HG03159 (cell line): ENCODE results near the gene FCGBP.

Experiments
- ATAC-seq: cut with Tn5 transposase; IDR thresholded peaks from one replicate; pipeline ENCODE4 v1.9.1; 2021; ENCODE audit warnings: mild to moderate bottlenecking, moderate library complexity; ENCODE audit not compliant: unreplicated experiment

The FCGBP gene

DNA sequence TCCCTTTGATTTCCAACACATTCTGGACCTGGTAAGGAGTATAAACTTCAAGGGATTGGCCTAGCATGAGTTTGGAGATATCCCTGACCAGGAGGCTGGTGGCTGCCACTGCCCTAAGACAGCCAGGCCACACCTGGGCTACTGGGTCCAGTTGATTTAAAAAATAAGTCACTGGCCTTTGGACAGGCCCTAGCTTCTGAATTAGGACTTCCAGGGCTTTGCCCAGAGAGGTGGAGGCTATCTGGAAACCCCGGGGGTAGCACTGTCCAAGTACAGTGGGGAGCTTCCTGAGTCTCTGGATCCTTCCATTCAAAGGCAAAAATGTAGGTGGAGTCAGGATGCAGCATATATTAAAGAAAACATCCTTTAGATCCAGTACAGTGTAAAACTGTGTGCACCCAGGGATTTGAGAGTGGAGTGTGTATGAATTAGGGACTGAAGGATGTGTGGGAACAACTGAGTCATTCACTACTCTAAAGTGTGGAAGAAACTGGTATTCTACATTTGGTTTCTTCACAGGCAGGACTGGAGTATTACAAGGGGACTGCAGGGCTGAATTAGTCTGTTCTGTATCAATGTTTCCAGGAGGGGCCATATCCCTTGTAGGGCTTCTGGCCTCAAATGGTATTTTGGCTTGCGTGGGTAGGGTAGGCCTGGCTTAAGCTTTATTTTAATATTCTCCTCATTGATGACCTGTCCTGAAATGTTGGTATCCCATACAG, 14.8 kb upstream of the FCGBP start:
- ATAC-seq, result no peak

DNA sequence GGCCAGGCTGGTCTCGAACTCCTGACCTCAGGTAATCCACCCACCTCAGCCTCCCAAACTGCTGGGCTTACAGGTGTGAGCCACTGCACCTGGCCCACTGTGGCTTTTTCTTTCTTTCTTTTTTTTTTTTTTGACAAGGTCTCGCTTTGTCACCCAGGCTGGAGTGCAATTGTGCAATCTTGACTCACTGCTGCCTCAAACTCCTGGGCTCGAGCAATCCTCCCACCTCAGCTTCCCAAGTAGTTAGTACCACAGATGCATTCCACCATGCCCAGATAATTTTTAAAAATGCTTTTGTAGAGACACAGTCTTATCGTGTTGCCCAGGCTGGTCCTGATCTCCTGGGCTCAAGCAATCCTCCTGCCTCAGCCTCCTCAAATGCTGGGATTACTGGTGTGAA, 12.1 kb upstream of the FCGBP start:
- no peak for ATAC-seq

DNA sequence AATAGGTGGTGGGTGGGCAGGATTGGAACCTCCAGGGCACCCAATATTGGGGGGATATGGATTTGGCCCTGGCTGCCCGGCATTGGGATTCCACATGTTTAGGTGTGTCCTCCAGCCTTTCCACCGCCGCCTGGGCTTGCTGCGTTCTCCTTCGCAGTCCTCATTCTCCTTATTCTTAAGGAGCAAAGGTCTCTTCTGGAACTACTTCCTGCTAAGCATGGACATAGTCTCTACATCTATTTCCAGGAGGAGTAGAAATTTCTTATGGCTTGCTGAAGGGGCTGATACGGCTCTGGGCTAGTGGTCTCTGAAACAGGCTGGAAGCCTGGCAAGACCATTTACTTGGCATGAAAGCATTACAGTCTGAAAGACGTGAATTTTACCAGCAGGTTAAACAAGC, 9.2 kb upstream of the FCGBP start:
- no peak for ATAC-seq

DNA sequence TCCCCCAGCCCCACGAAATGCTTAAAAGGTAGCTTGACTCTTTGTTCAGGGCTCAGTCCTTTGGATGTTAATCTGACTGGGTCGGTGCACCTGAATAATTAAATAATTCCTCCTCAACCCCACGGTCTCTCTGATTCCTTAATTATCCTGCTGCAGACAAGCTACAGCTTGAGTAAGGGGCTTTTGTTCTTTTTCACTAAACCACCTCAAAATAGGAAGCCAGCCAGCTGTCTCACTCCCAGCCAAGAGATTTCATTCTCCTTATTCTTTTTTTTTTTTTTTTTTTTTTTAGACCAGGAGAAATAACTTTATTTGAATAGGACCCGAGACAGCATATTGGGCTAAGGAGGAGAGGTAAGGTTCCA, 7.9 kb upstream of the FCGBP start:
- no peak for ATAC-seq

DNA sequence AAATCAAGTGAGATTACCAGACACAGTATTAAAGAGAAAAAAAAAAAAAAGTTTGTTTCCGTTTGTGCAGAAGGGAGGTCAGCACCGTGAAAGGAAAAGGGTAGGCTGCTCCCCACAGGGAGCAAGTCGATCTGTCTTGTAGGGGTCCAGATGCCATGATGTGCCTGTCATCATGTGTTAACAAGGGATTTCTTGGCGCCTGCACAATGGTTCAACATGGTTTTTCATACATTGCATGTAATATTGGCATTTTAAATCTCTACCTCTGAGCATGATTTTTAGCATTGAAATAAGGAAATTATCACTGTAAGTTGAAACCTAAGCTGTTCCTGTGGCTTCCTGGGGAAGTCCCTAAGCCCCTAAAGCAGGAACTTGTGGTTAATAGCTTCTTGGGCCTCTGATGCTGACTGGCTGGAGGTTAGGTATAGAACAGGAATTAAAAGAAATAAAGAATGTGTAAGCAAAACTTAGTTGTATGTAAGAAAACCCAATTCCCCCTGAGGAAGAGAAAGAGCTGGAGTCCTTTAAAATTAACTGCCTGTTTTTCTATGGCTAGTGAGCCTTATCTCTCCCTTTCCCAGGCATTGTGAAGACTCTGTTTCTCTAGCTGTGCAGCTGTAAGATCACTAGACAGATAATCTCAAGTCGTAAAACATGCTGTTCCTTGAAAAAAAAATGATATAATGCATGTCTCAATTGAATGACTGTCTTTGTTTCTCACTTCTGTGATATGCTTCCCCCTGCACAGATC, 7.4 kb upstream of the FCGBP start:
- ATAC-seq, result no peak

DNA sequence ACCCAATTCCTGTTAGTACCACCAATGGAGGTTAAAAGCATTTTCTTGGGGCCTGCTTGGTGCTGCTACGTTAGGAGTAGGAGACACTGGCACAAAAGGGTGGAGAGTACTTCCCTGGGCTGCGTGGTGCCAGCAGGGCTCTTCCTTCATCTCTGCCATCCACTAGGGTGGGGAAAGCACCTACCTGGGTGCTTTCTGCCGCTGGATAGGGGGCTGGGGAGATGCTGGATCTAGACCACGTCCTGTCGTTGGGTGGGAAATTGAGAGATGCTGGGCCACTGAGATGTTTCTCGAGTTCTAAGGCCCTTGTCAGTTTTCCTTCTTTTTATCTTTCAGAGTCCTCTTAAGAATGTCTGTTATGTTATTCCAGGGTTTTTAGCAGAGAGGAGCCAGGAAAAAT, 6.7 kb upstream of the FCGBP start:
- ATAC-seq, result no peak

DNA sequence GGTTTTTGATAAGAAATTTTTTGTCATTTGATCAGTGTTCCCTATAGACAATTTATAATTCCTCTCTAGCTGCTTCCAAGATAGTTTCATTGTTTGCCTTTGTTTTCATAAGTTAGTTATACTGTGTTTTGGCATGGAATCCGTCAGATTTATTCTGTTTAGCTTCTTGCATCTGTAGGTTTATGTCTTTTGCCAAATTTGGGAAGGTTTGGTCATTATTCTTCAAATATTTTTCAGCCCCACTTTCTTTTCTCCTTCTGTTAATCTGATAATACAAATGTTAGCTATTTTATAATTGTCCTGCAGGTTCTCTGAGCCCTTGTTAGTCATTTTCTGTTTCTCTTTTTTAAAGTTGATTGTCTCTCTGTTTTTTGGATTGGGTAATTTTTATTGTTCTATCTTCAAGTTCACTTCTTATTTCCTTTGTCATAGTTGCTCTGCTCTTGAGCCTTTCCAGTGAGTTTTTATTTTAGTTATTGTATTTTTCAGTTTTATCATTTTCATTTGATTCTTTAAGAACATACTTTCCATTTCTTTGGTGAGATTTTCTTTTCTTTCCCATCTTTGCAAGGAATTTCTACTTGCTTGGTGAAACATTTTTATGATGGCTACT, 5.9 kb upstream of the FCGBP start:
- ATAC-seq, result no peak

DNA sequence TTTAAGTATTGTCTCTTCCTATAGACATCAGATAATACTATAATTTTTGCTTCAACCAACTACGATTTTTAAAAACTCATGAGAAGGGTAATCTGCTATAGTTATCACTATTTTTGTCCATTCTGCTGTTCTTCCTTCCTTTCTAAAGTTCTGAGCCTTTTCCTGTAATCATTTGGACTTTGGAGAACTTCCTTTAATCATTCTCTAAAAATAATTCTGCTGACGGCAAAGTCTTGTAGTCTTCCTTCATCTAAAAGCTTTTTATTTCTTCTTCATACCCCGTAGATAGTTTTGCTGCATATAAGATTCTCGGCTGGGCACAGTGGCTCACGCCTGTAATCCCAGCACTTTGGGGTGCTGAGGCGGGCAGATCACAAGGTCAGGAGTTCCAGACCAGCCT, 5.1 kb upstream of the FCGBP start:
- ATAC-seq, result no peak

DNA sequence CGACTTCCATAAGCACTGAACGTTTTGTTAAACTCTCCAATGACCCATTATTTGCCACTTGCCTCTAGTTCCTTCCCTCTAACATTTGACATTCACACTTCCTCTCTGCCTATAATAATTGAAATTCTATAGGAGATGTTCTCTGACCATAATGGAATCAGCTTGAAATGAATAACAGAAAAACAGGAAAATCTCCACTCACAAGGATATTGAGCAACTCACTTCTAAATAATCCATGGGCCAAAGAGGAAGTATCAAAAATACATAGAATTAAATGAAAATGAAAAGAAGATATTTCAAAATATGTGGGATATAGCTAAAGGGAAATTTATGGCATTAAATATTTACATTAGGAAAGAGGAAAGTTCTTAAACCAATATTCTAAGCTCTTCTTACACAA, 3.4 kb upstream of the FCGBP start:
- ATAC-seq, result no peak

DNA sequence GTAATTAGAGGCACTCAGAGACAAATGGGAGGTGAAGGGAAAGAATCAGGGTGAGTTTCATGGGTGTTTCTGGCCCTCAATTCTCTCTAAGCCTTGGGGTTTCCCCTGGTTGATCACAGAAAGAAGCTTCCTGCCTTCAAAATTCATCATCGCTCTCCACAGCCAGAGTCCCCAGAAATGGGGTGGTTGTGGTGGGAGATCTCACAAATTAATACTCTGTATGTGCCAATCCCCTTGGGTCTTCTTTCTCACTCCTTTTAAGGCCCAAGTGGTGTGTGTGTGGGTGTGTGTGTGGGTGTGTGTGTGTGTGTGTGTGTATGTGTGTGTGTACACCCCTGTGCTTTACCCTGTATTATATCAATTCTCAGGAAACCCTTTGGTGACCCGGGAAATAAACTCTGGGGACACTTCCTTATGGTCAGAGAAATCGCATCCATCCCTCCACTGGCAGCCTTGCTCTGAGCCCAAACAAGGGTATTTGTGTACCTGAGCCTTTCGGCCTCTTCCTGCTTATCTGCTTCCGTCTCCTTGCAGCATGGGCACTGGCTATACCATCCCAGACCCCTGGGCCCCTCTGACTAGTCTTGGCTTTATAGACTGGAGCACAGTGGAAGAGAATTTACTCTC, 2.8 kb upstream of the FCGBP start:
- ATAC-seq, result no peak

DNA sequence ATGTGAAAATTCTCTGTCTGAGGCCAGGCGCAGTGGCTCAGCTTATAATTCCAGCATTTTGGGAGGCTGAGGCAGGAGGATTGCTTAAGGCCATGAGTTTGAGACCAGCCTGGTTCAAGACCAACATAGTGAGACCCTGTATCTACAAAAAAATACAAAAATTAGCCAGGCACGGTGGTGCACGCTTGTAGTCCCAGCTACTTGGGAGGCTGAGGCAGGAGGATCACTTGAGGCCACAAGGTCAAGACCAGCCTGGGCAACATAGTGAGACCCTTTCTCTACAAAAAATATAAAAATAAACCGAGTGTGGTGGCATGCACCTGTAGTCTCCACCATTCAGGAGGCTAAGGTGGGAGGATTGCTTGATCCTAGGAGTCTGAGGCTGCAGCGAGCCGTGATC, 2.2 kb upstream of the FCGBP start:
- no peak for ATAC-seq

DNA sequence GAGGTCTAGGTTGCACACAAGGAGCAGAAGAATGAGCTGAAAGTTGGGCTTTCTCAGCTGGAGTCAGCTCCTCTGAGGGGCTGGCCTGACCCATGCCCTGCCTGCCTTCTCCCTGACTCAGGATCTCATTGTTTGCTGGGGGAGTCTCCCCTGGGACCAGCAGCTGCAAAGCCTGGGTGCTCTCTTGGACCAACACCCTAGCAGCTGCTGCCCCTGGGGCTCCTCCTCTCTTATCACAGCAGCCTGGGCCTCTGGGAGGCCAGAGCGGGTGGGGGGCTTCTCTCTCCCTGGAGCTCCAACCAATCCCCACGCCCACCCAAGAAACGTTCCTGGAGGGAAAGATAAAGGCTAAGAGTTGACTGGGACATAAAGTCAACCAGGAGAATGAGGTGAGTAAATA, 1.6 kb upstream of the FCGBP start:
- ATAC-seq, result no peak

DNA sequence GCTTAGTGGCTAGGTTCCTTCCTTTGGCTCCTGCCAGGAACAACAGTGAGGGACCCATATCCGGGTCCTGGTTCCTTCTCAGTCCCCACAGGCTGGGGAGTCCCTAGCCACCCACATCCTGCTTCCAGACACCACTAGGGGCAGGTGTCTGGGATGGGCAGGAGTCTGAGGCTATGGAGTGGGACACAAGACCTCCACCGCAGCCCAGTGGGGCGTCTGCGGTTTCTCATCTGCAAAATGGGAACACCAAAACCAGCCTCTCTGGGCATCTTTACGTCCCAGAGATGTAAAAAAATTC, 879 bp upstream of the FCGBP start:
- no peak for ATAC-seq

DNA sequence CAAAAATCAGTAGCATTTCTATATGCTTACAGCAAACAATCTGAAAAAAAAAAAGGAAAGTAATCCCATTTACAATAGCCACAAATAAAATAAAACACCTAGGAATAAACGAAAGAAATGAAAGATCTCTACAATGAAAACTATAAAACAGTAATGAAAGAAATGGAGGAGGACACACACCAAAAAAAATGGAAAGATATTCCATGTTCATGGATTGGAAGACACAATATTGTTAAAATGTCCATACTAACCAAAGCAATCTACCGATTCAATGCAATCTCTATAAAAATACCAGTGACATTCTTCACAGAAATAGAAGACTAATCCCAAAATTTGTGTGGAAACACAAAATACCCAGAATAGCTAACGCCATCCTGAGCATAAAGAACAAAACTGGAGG, 4.7 kb downstream of the FCGBP start:
- ATAC-seq, result no peak

DNA sequence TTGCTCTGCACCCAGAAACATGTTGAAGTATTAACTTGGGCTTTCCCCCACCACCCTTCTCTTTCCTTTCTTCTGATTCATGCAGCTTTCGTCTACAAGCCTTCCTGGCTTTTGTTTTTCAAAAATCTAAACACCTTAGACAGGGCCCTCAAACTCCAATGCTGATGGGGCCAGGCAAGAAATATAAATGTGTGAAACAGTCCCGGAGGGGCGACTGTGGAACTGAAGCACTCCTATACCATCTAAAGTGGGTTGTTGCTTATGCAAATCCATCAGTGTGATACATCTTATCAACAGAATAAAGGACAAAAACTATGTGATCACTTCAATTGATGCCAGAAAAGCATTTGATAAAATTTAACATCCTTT, 6.1 kb downstream of the FCGBP start:
- ATAC-seq, result no peak

DNA sequence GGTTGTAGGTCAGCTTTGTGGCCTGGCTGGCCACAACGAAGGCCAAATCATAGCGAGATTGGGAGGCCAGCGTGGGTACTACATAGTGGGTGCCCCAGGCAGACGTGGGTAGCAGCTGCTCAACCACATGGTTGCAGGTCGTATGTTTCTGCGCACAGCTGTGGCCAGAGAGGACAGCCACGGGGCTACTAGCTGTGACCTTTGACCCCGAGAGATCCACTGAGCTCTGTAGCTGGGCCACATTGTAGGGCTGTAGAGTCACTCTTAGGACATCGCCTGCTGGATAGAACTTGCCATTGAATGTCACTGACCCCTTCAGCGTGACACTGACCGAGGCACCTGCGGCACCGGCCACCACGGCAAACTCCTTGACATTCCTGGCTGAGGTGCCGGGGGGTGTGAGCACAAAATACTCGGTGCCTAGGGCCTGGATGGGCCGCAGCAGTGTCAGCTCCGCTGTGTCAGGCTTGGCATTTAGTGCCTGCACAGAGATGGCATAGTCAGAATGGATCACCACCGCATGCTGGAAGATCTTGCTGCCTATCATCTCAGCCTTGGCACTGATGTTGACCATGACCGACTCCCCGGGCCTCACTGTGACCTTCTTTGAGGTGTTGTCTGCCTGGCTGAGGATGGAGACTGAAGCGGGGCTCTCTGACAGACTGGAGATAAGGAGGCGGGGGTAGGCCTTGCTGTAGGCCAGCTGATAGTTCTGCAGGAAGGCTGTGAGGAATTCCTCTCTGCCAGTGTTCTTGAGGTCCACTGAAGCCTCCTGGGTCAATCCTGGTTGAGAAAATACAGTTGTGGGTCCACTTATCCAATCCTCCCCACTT, 6.7 kb downstream of the FCGBP start:
- ATAC-seq, result no peak

DNA sequence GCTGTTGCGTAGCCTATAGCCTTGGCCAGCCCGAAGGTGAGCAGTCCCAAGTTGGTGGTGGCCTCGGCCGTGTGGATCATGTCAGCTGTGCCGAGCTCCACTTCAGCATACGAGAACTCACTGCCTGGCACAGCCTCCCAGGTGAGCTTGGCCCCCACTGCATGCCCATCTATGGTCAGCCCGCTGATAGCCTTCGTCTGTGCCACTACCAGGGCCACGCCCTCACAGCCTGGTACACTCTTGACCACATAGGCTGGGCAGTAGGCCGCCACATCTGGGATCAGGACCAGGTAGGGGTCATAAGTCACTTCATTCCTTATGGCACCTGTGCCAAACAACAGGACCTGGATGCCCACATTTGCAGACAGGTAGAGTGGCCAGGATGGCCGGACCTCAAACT, 7.4 kb downstream of the FCGBP start:
- no peak for ATAC-seq

DNA sequence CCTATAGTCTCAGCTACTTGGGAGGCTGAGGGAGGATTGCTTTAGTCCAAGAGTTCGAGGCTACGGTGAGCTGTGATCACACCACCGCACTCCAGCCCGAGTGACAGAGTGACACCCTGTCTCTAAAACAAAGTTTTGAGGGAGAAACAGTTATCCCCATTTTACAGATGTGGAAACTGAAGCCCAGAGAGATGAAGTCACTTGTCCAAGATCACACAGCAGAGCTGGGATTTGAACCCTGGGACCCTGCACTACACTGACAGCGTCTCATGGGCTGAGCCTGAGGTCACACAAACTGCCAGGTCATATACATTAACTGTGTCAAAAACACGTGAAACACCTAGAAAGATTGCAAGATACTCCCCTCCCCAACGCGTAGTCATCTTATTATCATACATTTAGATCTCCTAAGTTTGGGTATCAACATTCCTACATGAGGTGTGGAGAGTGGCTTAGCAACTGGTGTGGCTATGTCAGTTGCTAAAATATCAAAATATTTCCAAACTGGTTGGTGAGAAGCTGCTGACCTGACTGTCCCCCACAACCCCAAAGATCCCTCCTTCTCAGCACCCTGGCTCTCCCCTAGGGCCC, 8.2 kb downstream of the FCGBP start:
- no peak for ATAC-seq

DNA sequence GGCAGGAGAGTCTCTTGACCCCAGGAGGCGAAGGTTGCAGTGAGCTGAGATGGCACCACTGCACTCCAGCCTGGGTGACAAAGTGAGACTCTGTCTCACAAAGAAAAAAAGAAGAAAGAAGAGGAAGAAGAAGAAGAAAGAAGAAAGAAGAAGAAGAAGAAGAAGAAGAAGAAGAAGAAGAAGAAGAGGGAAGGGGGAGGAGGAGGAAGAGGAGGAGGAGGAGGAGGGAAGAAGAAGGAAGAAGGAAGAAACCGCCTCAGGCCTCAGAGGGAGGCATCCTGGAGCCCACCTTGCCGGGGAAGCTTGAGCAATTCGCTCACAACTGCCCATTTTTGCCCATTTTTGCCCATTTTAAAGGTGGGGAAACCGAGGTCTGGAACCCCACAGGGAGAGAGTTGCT, 9.5 kb downstream of the FCGBP start:
- no peak for ATAC-seq

DNA sequence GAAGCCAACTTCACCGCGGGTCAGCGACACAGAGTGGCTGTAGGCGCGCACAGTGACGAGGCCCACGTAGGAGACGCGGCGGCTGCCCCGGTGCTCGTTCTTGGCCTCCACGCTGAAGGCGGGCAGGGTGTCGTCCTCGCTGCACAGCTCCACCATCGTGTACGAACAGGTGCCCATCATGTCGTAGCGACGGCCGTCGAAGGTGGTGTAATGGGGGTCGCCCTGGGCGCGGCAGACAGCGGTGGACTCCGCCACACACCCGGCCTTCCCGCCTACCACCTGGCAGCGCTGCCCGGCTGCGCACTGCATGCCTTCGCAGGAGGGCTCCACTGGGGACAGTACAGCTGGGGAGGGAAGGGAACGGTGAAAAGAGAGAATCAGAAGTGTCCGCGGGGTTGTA, 10.0 kb downstream of the FCGBP start:
- ATAC-seq, result no peak

DNA sequence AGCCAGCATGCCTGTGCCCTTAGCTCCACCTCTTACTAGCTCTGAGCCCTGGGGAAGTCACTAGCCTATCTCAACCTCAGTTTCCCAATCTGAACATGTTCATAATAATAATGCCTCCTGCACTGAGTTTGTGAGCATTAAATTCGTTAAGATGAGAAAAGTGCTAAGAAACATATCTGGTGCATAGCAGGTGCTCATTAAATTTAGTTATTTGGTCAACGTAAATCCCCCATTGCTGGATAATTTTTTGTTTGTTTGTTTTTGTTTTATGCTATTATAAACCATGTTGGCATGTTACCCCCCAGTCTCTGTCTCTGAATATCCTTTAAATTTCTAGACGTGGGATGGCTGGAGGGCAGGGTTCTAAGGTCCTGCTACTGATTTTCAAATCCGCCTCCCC, 10.6 kb downstream of the FCGBP start:
- no peak for ATAC-seq
